GF-D8 (cell line): ENCODE measurements around the gene TFIP11.

Source experiments
- DNase-seq: peaks from one replicate; lab custom pipeline; 2025; lab: John Stamatoyannopoulos, UW

The TFIP11 gene

GRCh38 chr22:26479043-26479791, 33.1 kb downstream of the TFIP11 start:
- no peak for DNase-seq

GRCh38 chr22:26477341-26477731, 34.9 kb downstream of the TFIP11 start:
- no peak for DNase-seq

GRCh38 chr22:26476705-26477340, 35.5 kb downstream of the TFIP11 start:
- DNase-seq, result peak; percentile 82

GRCh38 chr22:26474682-26475081, 37.6 kb downstream of the TFIP11 start:
- DNase-seq, result no peak

- DNase-seq, result no peak
Measured at GRCh38 chr22:26471522-26471921, 40.8 kb downstream of the TFIP11 start.

GRCh38 chr22:26470807-26471206, 41.5 kb downstream of the TFIP11 start:
- DNase-seq, result no peak

GRCh38 chr22:26466196-26466595, 46.1 kb downstream of the TFIP11 start:
- DNase-seq, result no peak

- no peak for DNase-seq
Measured at GRCh38 chr22:26464312-26464711, 48.0 kb downstream of the TFIP11 start.

- DNase-seq, result no peak
Measured at GRCh38 chr22:26463688-26464087, 48.6 kb downstream of the TFIP11 start.

GRCh38 chr22:26463101-26463661, 49.1 kb downstream of the TFIP11 start:
- no peak for DNase-seq

GRCh38 chr22:26462641-26463040, 49.6 kb downstream of the TFIP11 start:
- DNase-seq, result no peak

GRCh38 chr22:26462051-26462450, 50.2 kb downstream of the TFIP11 start:
- no peak for DNase-seq

GRCh38 chr22:26461188-26461810, 51.0 kb downstream of the TFIP11 start:
- DNase-seq, result no peak

GRCh38 chr22:26460202-26460601, 52.1 kb downstream of the TFIP11 start:
- DNase-seq, result no peak

GRCh38 chr22:26457661-26458272, 54.5 kb downstream of the TFIP11 start:
- DNase-seq, result no peak

GRCh38 chr22:26453812-26454500, 58.3 kb downstream of the TFIP11 start:
- DNase-seq, result no peak

- no peak for DNase-seq
Measured at GRCh38 chr22:26453216-26453615, 59.1 kb downstream of the TFIP11 start.

GRCh38 chr22:26452236-26453016, 59.8 kb downstream of the TFIP11 start:
- no peak for DNase-seq

GRCh38 chr22:26450453-26451185, 61.7 kb downstream of the TFIP11 start:
- no peak for DNase-seq

GRCh38 chr22:26448941-26449340, 63.3 kb downstream of the TFIP11 start:
- no peak for DNase-seq
